Epidermal melanocyte (primary cell): ENCODE results near the gene RLBP1.

Experiments
- DNase-seq: peaks from one replicate; pipeline ENCODE4 v3.0.0; 2011; ENCODE audit warnings: low spot score; ENCODE audit not compliant: insufficient read length

Gene RLBP1

GRCh38 chr15:89206908-89207331, 14.5 kb downstream of the RLBP1 start:
- DNase-seq, result peak; percentile 92

- DNase-seq, result no peak
Measured at GRCh38 chr15:89205991-89206585, 15.3 kb downstream of the RLBP1 start.

- no peak for DNase-seq
Measured at GRCh38 chr15:89203705-89204273, 17.6 kb downstream of the RLBP1 start.

GRCh38 chr15:89201465-89202005, 19.8 kb downstream of the RLBP1 start:
- no peak for DNase-seq

GRCh38 chr15:89200182-89200581, 21.2 kb downstream of the RLBP1 start:
- no peak for DNase-seq

GRCh38 chr15:89199746-89200145, 21.6 kb downstream of the RLBP1 start:
- no peak for DNase-seq

GRCh38 chr15:89198934-89199333, 22.4 kb downstream of the RLBP1 start:
- peak; percentile 77 for DNase-seq

GRCh38 chr15:89198196-89198595, 23.2 kb downstream of the RLBP1 start:
- no peak for DNase-seq

GRCh38 chr15:89197503-89197971, 23.8 kb downstream of the RLBP1 start:
- DNase-seq, result peak; percentile 68

- no peak for DNase-seq
Measured at GRCh38 chr15:89196994-89197393, 24.4 kb downstream of the RLBP1 start.

GRCh38 chr15:89196241-89196640, 25.1 kb downstream of the RLBP1 start:
- no peak for DNase-seq

- no peak for DNase-seq
Measured at GRCh38 chr15:89195836-89196235, 25.5 kb downstream of the RLBP1 start.

- no peak for DNase-seq
Measured at GRCh38 chr15:89194608-89195007, 26.8 kb downstream of the RLBP1 start.

GRCh38 chr15:89192766-89193165, 28.6 kb downstream of the RLBP1 start:
- DNase-seq, result no peak

GRCh38 chr15:89192136-89192535, 29.2 kb downstream of the RLBP1 start:
- DNase-seq, result no peak

- DNase-seq, result no peak
Measured at GRCh38 chr15:89187986-89188514, 33.3 kb downstream of the RLBP1 start.

GRCh38 chr15:89187301-89187985, 33.9 kb downstream of the RLBP1 start:
- DNase-seq, result no peak

GRCh38 chr15:89186803-89187202, 34.6 kb downstream of the RLBP1 start:
- DNase-seq, result no peak

- no peak for DNase-seq
Measured at GRCh38 chr15:89184886-89185526, 36.4 kb downstream of the RLBP1 start.

- no peak for DNase-seq
Measured at GRCh38 chr15:89184357-89184756, 37.0 kb downstream of the RLBP1 start.

GRCh38 chr15:89179966-89180875, 41.2 kb downstream of the RLBP1 start:
- DNase-seq, result no peak
